ENCODE results near the gene CPEB1. TPM values are rescaled to one million over a fixed set of nuclear protein-coding genes. Genes with fewer than 3 reads are reported as not detected.

CPEB1 gene
- total and polyA plus RNA-seq, 2 of the 13 experiments (the other 11 are each of a cell fraction or from before 2014, with no cell fraction given): 0.03 to 0.07 TPM

GRCh38 chr15:82530606-82531379 lies 116.4 kb downstream of the CPEB1 start (continued):
- TF ChIP-seq ZNF609 (CRISPR knock-in tag; IDR thresholded peaks at IDR 0.05; ENCODE audit: borderline replicate concordance) (0 out of 2 replicates have a peak, but pooled peaks have one; percentile 39), ZNF589 (CRISPR knock-in tag; conservative IDR thresholded peaks at IDR 0.05) (no peak), SCMH1 (CRISPR knock-in tag; IDR thresholded peaks at IDR 0.05; ENCODE audit: borderline replicate concordance) (no peak), HNF1B (CRISPR knock-in tag; IDR thresholded peaks at IDR 0.05) (peak; percentile 39; the same call in 1 of the 2 replicates), FOXP1 (IDR thresholded peaks at IDR 0.05) (no peak), FOXP1 (CRISPR knock-in tag; IDR thresholded peaks at IDR 0.05) (no peak), FOXA1 (IDR thresholded peaks at IDR 0.05) (no peak), FOXA1 (CRISPR knock-in tag; IDR thresholded peaks at IDR 0.05) (no peak), ZNF382 (CRISPR knock-in tag; IDR thresholded peaks at IDR 0.05; ENCODE audit: borderline replicate concordance) (no peak), ZNF33B (CRISPR knock-in tag; IDR thresholded peaks at IDR 0.05) (no peak), CBX1 (IDR thresholded peaks at IDR 0.05; ENCODE audit: low read depth) (no peak), ZNF350 (CRISPR knock-in tag; IDR thresholded peaks at IDR 0.05; ENCODE audit: borderline replicate concordance, low read depth) (peak; percentile 22; the same call in 1 of the 2 replicates), TOPORS (CRISPR knock-in tag; IDR thresholded peaks at IDR 0.05) (no peak), ZNF563 (CRISPR knock-in tag; IDR thresholded peaks at IDR 0.05) (no peak), ZBTB21 (CRISPR knock-in tag; IDR thresholded peaks at IDR 0.05) (no peak)
- TF ChIP-seq, protein P1, sequence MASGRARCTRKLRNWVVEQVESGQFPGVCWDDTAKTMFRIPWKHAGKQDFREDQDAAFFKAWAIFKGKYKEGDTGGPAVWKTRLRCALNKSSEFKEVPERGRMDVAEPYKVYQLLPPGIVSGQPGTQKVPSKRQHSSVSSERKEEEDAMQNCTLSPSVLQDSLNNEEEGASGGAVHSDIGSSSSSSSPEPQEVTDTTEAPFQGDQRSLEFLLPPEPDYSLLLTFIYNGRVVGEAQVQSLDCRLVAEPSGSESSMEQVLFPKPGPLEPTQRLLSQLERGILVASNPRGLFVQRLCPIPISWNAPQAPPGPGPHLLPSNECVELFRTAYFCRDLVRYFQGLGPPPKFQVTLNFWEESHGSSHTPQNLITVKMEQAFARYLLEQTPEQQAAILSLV (CRISPR knock-in tag; IDR thresholded peaks at IDR 0.05; ENCODE audit: borderline replicate concordance): no peak
- TF ChIP-seq, protein P2, sequence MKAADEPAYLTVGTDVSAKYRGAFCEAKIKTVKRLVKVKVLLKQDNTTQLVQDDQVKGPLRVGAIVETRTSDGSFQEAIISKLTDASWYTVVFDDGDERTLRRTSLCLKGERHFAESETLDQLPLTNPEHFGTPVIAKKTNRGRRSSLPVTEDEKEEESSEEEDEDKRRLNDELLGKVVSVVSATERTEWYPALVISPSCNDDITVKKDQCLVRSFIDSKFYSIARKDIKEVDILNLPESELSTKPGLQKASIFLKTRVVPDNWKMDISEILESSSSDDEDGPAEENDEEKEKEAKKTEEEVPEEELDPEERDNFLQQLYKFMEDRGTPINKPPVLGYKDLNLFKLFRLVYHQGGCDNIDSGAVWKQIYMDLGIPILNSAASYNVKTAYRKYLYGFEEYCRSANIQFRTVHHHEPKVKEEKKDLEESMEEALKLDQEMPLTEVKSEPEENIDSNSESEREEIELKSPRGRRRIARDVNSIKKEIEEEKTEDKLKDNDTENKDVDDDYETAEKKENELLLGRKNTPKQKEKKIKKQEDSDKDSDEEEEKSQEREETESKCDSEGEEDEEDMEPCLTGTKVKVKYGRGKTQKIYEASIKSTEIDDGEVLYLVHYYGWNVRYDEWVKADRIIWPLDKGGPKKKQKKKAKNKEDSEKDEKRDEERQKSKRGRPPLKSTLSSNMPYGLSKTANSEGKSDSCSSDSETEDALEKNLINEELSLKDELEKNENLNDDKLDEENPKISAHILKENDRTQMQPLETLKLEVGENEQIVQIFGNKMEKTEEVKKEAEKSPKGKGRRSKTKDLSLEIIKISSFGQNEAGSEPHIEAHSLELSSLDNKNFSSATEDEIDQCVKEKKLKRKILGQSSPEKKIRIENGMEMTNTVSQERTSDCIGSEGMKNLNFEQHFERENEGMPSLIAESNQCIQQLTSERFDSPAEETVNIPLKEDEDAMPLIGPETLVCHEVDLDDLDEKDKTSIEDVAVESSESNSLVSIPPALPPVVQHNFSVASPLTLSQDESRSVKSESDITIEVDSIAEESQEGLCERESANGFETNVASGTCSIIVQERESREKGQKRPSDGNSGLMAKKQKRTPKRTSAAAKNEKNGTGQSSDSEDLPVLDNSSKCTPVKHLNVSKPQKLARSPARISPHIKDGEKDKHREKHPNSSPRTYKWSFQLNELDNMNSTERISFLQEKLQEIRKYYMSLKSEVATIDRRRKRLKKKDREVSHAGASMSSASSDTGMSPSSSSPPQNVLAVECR (CRISPR knock-in tag; IDR thresholded peaks at IDR 0.05; ENCODE audit: borderline replicate concordance): peak; percentile 43; the same call in 1 of the 2 replicates

All from HepG2 (cell line).